Hepatocyte (in vitro differentiated cells): Measurements from ENCODE around the gene CELSR1.

Source experiments
- EZH2 ChIP-seq: fragments of 200-600 bp; sonication (generic); IDR thresholded peaks from 2 replicates; pipeline ENCODE4 v1.6.1; 2016; ENCODE audit warnings: antibody characterized with exemption, mild to moderate bottlenecking, borderline replicate concordance
- TF ChIP-seq, protein P1 (sequence below): fragments of 200-600 bp; sonication (generic); IDR thresholded peaks from 2 replicates; pipeline ENCODE4 v1.5.1; 2016; ENCODE audit warnings: antibody characterized with exemption, mild to moderate bottlenecking; ENCODE audit not compliant: poor library complexity

DNA sequence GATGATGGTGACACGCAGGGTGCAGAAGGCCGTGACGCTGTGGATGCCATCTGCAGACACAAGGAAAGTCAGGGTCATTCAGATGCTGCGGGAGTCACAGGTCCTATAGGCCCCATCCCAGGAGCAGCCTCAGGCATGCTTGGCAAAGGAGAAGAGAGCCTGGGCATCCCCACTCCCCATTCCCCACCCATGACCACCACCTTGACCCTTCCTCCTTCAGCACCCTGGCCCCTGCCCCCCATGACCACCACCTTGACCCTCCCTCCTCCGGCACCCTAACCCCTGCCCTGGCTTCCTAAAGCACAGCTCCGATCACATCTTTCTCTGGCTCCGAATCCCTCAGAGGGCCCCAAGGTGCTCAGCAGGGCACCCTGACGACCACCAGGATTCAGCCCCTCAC, 73.1 kb downstream of the CELSR1 start:
- TF ChIP-seq, protein P1, sequence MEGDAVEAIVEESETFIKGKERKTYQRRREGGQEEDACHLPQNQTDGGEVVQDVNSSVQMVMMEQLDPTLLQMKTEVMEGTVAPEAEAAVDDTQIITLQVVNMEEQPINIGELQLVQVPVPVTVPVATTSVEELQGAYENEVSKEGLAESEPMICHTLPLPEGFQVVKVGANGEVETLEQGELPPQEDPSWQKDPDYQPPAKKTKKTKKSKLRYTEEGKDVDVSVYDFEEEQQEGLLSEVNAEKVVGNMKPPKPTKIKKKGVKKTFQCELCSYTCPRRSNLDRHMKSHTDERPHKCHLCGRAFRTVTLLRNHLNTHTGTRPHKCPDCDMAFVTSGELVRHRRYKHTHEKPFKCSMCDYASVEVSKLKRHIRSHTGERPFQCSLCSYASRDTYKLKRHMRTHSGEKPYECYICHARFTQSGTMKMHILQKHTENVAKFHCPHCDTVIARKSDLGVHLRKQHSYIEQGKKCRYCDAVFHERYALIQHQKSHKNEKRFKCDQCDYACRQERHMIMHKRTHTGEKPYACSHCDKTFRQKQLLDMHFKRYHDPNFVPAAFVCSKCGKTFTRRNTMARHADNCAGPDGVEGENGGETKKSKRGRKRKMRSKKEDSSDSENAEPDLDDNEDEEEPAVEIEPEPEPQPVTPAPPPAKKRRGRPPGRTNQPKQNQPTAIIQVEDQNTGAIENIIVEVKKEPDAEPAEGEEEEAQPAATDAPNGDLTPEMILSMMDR, result no peak
- no peak for TF ChIP-seq EZH2
